Esophagus squamous epithelium (tissue), 4 donors: ENCODE data around the gene ERC2.

Source experiments
- CTCF ChIP-seq, 6 experiments: fragments of 450-650 bp in 4 of 6; fragments of 200-600 bp in 2 of 6; sonication (generic) in 2 of 6; IDR thresholded peaks; one replicate each; pipeline ENCODE4 v1.5.1; 2016 to 2019; ENCODE audit warnings: antibody characterized with exemption in 6 of 6, mild to moderate bottlenecking in 4 of 6, moderate library complexity in 4 of 6
- POLR2A ChIP-seq, 4 donors: fragments of 450-650 bp; IDR thresholded peaks; one replicate each; pipeline ENCODE4 v1.6.1; 2017; ENCODE audit warnings: antibody characterized with exemption in 4 of 4, mild to moderate bottlenecking in 4 of 4, moderate library complexity in 3 of 4

GRCh38 chr3:55622733-55623132 is 845.5 kb downstream of the ERC2 start:
- TF ChIP-seq CTCF (IDR thresholded peaks at IDR 0.05): no peak
- TF ChIP-seq POLR2A (IDR thresholded peaks at IDR 0.05): no peak
